Measurements from ENCODE around the gene NAPB. TPM values are rescaled to one million over a fixed set of nuclear protein-coding genes. Genes with fewer than 3 reads are reported as not detected.

NAPB gene
- total RNA-seq, 1 experiment from 2014 or later = 10.1 TPM

DNA sequence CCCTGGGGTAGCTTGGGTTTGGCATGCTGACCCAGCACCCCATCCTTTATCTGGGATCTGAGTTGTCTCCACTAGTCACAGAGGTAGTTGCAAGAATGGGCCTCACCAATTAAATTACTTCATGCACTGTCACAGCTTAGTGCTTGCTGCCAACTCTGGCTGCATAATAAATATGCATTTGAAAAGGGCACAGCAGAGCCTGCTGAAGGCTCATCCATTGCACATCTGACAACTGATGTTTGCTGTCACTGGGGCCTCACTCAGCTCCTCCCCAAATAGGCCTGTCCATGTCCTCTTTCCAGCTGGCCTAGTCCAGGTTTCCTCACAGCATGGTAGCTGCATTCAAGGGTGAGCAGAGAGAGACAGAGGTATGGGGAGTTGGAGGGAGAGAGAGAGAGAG lies 84.0 kb downstream of the NAPB start:
- Mint-ChIP-seq H3K4me1 (ENCODE audit: low read depth, unreplicated experiment) (peaks cover 12% of the 10 kb centered on the region), H3K27me3 (ENCODE audit: insufficient read depth, unreplicated experiment) (no peaks in the 10 kb centered on the region), H3K36me3 (ENCODE audit: insufficient read depth, unreplicated experiment) (peaks cover 6% of the 10 kb centered on the region), H3K4me3 (ENCODE audit: unreplicated experiment) (no peak overlapping the region), H3K9me3 (ENCODE audit: unreplicated experiment) (no peaks in the 10 kb centered on the region), H3K27ac (ENCODE audit: unreplicated experiment) (no peak overlapping the region)
- Histone ChIP-seq H3K4me3 (ENCODE audit: low read depth, low read length) (no peak overlapping the region), H3K9me3 (no peaks in the 10 kb centered on the region), H3K4me1 (peaks cover 8% of the 10 kb centered on the region; the same call in 1 of the 2 replicates), H3K36me3 (ENCODE audit: control insufficient read depth, insufficient read depth, low read length) (no peaks in the 10 kb centered on the region), H3K27me3 (replicated peaks; ENCODE audit: control insufficient read depth, insufficient read depth, low read length) (no peaks in the 10 kb centered on the region)
- ChIA-PET CTCF (no interaction called here), POLR2A (no interaction called here)
- TF ChIP-seq, protein P1, sequence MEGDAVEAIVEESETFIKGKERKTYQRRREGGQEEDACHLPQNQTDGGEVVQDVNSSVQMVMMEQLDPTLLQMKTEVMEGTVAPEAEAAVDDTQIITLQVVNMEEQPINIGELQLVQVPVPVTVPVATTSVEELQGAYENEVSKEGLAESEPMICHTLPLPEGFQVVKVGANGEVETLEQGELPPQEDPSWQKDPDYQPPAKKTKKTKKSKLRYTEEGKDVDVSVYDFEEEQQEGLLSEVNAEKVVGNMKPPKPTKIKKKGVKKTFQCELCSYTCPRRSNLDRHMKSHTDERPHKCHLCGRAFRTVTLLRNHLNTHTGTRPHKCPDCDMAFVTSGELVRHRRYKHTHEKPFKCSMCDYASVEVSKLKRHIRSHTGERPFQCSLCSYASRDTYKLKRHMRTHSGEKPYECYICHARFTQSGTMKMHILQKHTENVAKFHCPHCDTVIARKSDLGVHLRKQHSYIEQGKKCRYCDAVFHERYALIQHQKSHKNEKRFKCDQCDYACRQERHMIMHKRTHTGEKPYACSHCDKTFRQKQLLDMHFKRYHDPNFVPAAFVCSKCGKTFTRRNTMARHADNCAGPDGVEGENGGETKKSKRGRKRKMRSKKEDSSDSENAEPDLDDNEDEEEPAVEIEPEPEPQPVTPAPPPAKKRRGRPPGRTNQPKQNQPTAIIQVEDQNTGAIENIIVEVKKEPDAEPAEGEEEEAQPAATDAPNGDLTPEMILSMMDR (IDR thresholded peaks at IDR 0.05; ENCODE audit: insufficient read depth in 1 of 2, low read depth in 1 of 2, low read length in 1 of 2, severe bottlenecking in 1 of 2, unreplicated experiment in 1 of 2) = no peak
- DNase-seq = no peak
- intact Hi-C loops (cut with micrococcal nuclease; ENCODE audit: unreplicated experiment) = no loop called here
- no TSS peak for BruUV-seq (replicated peaks)

GRCh38 chr20:23336476-23336875 lies 84.8 kb downstream of the NAPB start:
- Histone ChIP-seq H3K4me3 (ENCODE audit: low read depth, low read length) (no peak overlapping the region), H3K9me3 (no peaks in the 10 kb centered on the region), H3K4me1 (peaks cover 8% of the 10 kb centered on the region; the same call in 1 of the 2 replicates), H3K36me3 (ENCODE audit: control insufficient read depth, insufficient read depth, low read length) (no peaks in the 10 kb centered on the region), H3K27me3 (replicated peaks; ENCODE audit: control insufficient read depth, insufficient read depth, low read length) (no peaks in the 10 kb centered on the region)
- H3K4me1 Mint-ChIP-seq (ENCODE audit: low read depth, unreplicated experiment) = peaks cover 12% of the 10 kb centered on the region
- no TSS peak for BruUV-seq (replicated peaks)
- ChIA-PET POLR2A (no interaction called here), CTCF (no interaction called here)
- no peaks in the 10 kb centered on the region for H3K9me3 Mint-ChIP-seq (ENCODE audit: unreplicated experiment)
- DNase-seq = no peak
- no peaks in the 10 kb centered on the region for H3K27me3 Mint-ChIP-seq (ENCODE audit: insufficient read depth, unreplicated experiment)
- intact Hi-C loops (cut with micrococcal nuclease; ENCODE audit: unreplicated experiment) = no loop called here
- H3K27ac Mint-ChIP-seq (ENCODE audit: unreplicated experiment) = no peak overlapping the region
- H3K36me3 Mint-ChIP-seq (ENCODE audit: insufficient read depth, unreplicated experiment) = peaks cover 6% of the 10 kb centered on the region
- H3K4me3 Mint-ChIP-seq (ENCODE audit: unreplicated experiment) = no peak overlapping the region
- TF ChIP-seq, protein P1 (IDR thresholded peaks at IDR 0.05; ENCODE audit: insufficient read depth in 1 of 2, low read depth in 1 of 2, low read length in 1 of 2, severe bottlenecking in 1 of 2, unreplicated experiment in 1 of 2) = no peak

DNA sequence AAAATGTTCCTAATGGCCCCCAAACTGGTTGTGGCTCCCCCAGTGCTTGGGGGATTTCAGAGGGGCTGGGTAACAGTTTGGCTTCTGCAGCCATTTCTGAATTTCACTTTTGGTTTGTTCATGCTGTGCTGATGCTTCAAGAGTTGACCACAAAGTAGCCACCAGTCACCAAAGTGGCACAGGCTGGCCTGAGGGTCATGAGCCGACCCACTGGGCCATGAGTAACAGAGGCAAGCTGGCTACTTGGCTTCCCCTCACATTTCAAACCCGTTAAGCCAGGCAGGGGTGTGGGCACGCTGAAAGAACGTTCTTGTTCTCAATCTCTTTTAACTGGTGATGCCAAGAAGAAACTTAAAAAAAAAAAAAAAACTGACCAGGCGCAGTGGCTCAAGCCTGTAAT lies 85.8 kb downstream of the NAPB start:
- intact Hi-C loops (cut with micrococcal nuclease; ENCODE audit: unreplicated experiment) = no loop called here
- peaks cover 5% of the 10 kb centered on the region; the same call in 1 of the 2 replicates for H3K4me1 ChIP-seq
- POLR2A ChIA-PET = no interaction called here
- Mint-ChIP-seq H3K9me3 (ENCODE audit: unreplicated experiment) (no peaks in the 10 kb centered on the region), H3K4me3 (ENCODE audit: unreplicated experiment) (no peak overlapping the region), H3K36me3 (ENCODE audit: insufficient read depth, unreplicated experiment) (peaks cover 6% of the 10 kb centered on the region), H3K4me1 (ENCODE audit: low read depth, unreplicated experiment) (peaks cover 12% of the 10 kb centered on the region), H3K27ac (ENCODE audit: unreplicated experiment) (no peak overlapping the region), H3K27me3 (ENCODE audit: insufficient read depth, unreplicated experiment) (no peaks in the 10 kb centered on the region)
- H3K36me3 ChIP-seq (ENCODE audit: control insufficient read depth, insufficient read depth, low read length) = no peaks in the 10 kb centered on the region
- no peaks in the 10 kb centered on the region for H3K9me3 ChIP-seq
- CTCF ChIA-PET = no interaction called here
- TF ChIP-seq, protein P1 (IDR thresholded peaks at IDR 0.05; ENCODE audit: insufficient read depth in 1 of 2, low read depth in 1 of 2, low read length in 1 of 2, severe bottlenecking in 1 of 2, unreplicated experiment in 1 of 2) = no peak
- DNase-seq = no peak
- H3K27me3 ChIP-seq (replicated peaks; ENCODE audit: control insufficient read depth, insufficient read depth, low read length) = no peaks in the 10 kb centered on the region
- no TSS peak for BruUV-seq (replicated peaks)
- H3K4me3 ChIP-seq (ENCODE audit: low read depth, low read length) = no peak overlapping the region
